ENCODE results near the gene ARL5A.

ARL5A gene

GRCh38 chr2:151765760-151766410 is 62.3 kb downstream of the ARL5A start:
- no peak for DNase-seq

GRCh38 chr2:151762694-151763093 is 65.5 kb downstream of the ARL5A start:
- DNase-seq, result no peak

DNA sequence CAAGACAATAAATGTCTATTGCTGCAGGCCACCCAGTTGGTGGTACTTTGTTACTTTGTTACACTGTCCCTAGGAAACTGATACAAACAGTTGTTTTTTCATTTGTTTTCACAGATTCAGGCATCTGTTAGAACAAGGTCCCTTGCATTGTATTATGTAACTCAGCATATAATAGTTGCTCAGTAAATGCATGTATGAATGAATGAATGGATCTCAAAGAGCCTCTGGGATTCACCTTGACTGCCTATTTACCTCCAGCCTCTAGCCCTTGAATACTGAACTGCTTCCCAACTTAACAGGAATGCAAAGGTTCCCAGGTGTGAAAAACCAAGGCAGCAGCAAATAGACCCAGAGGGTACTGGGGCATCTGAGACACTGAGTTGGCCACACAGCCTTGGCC is 66.5 kb downstream of the ARL5A start:
- DNase-seq, result no peak

GRCh38 chr2:151761193-151761592 is 67.0 kb downstream of the ARL5A start:
- DNase-seq, result no peak

DNA sequence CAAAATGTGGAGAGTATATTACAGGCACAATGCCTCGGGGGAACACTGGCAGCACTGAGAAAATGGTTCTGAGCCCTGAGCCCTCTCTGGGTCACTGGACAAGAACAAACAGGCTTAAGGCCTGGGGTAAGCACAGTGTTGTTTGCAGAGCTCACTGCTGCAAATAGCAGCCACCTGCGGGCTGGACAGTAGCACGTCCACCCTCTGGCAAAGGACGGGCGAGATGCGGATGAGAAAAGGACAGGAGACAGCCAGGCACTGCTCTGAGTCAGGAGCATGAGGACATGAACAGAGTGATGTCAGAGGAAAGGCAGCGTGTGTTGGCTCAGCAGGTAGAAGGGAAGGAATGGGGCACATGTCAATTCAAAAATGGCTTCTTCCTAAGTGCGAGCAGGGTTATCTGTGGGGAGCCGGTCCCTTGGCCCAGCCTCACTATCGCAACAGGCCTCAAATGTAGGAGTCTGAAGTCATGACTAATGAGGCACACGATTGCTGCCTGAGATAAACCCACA is 68.0 kb downstream of the ARL5A start:
- peak; percentile 65 for DNase-seq

DNA sequence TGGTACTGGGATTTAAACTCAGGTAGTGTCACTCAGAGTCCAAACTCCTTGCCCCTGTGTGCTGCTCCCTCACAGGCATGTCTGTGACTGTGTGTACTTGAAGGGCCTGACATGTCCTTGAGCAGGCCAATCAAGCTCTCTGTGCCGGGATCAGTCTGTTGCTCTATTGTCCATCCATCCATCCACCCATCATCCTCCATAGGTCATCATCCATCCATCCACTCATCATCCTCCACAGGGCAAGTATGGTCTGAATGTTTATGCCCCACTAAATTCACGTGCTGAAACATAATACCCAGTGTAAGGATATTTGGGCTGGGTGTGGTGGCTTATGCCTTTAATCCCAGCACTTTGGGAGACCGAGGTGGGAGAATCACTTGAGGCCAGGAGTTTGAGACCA is 69.5 kb downstream of the ARL5A start:
- DNase-seq, result no peak

DNA sequence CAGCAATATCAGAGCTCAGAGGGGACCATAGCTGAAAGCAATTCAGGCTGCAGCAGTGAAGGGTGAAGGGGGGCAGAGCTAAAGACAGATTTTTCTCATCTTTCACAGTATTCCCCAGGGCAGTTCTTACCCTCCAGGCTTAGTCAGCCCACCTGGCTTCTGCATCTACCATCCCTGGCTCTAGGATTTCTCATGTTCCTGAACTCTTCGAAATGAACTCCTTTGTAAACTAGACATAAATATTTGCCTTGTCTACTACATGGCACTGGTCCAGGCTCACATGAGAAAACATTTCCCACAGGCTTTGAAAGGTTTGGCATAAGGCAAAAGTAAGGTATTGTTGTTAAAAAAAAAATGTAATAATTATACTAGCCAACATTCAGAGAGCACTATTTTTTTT is 70.4 kb downstream of the ARL5A start:
- DNase-seq, result no peak

DNA sequence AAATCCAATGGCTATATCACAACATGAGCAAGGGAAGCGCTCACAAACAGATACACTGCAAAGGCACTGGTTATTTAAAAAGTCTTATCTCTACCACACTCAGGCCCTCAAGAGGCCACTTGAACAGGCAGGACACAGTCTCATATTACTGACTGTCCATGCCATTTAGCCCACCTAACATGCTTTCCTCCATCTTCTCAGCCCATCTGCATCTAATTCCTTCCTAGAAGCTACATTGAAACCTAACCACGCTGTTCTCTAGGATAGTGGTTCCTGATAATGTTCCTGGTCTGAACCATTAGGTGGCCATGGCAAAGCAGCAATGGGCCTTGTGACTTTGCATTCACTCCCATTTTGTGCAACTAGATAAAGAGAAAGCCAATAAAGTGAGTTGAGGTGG is 71.4 kb downstream of the ARL5A start:
- DNase-seq, result no peak

- no peak for DNase-seq
Observed at GRCh38 chr2:151754253-151754897, 73.8 kb downstream of the ARL5A start.

GRCh38 chr2:151753540-151753939 is 74.7 kb downstream of the ARL5A start:
- DNase-seq, result no peak

All from eye (tissue), 1 donor.